DOHH2 (cell line): ENCODE results near the gene NPAS2.

ENCODE experiments used
- H3F3A ChIP-seq: fragments of 200-600 bp; sonication (generic), shearing (Covaris generic); 2 replicates; pipeline ENCODE4 v1.6.0; 2016; ENCODE audit warnings: antibody characterized with exemption, mild to moderate bottlenecking; ENCODE audit not compliant: control insufficient read depth, insufficient read depth
- H3K27ac ChIP-seq: fragments of 200-600 bp; sonication (generic); 2 replicates; pipeline ENCODE4 v1.5.1; 2014; ENCODE audit warnings: low read depth, mild to moderate bottlenecking, low read length, moderate library complexity
- H3K27me3 ChIP-seq: fragments of 200-600 bp; sonication (generic); 2 replicates; pipeline ENCODE4 v1.6.1; 2014; ENCODE audit warnings: mild to moderate bottlenecking, low read length, mixed read lengths; ENCODE audit not compliant: control insufficient read depth
- H3K36me3 ChIP-seq: fragments of 200-600 bp; sonication (generic); 2 replicates; pipeline ENCODE4 v1.6.1; 2014; ENCODE audit warnings: mild to moderate bottlenecking, low read length, moderate library complexity, mixed read lengths; ENCODE audit not compliant: control insufficient read depth
- H3K4me1 ChIP-seq: fragments of 200-600 bp; sonication (generic); 2 replicates; pipeline ENCODE4 v1.6.1; 2014; ENCODE audit warnings: mild to moderate bottlenecking, low read length, mixed read lengths; ENCODE audit not compliant: control insufficient read depth
- H3K4me2 ChIP-seq: fragments of 200-600 bp; sonication (generic); 2 replicates; pipeline ENCODE4 v1.6.0; 2014; ENCODE audit warnings: mild to moderate bottlenecking, low read length, moderate library complexity
- H3K4me3 ChIP-seq: fragments of 200-600 bp; sonication (generic); 2 replicates; pipeline ENCODE4 v1.5.1; 2014; ENCODE audit warnings: mild to moderate bottlenecking, low read length, mixed read lengths
- H3K79me2 ChIP-seq: fragments of 200-600 bp; sonication (generic); 2 replicates; pipeline ENCODE4 v1.6.1; 2014; ENCODE audit warnings: mild to moderate bottlenecking, low read length, mixed read lengths; ENCODE audit not compliant: control insufficient read depth
- H3K9me2 ChIP-seq: fragments of 200-600 bp; sonication (generic); replicated peaks from 2 replicates; pipeline ENCODE4 v1.6.1; 2014; ENCODE audit warnings: mild to moderate bottlenecking, low read length, mixed read lengths; ENCODE audit not compliant: control insufficient read depth
- H3K9me3 ChIP-seq: fragments of 200-600 bp; sonication (generic); 2 replicates; pipeline ENCODE4 v1.6.1; 2014; ENCODE audit warnings: antibody characterized with exemption, low read length, mixed read lengths; ENCODE audit not compliant: control insufficient read depth, insufficient read depth
- H4K20me1 ChIP-seq: fragments of 200-600 bp; sonication (generic); 2 replicates; pipeline ENCODE4 v1.6.0; 2014; ENCODE audit warnings: low read depth, mild to moderate bottlenecking, antibody characterized with exemption, low read length, moderate library complexity; ENCODE audit not compliant: control insufficient read depth, insufficient read depth
- EZH2phosphoT487 ChIP-seq: fragments of 200-600 bp; sonication (generic); IDR thresholded peaks from 2 replicates; pipeline ENCODE4 v1.6.1; 2017; ENCODE audit warnings: borderline replicate concordance, mild to moderate bottlenecking, antibody characterized with exemption, low read length, moderate library complexity, mixed read lengths
- TF ChIP-seq, protein P1 (sequence below): fragments of 200-600 bp; sonication (generic); IDR thresholded peaks from one replicate; pipeline ENCODE4 v1.5.1; 2014; ENCODE audit warnings: antibody characterized with exemption, mild to moderate bottlenecking, low read depth, low read length; ENCODE audit not compliant: poor library complexity, severe bottlenecking

NPAS2 gene

GRCh38 chr2:100939445-100939844 lies 119.5 kb downstream of the NPAS2 start:
- Histone ChIP-seq H3K27me3 (0 out of 2 replicates have a peak, but pooled peaks cover 3% of the 10 kb centered on the region), H4K20me1 (no peaks in the 10 kb centered on the region), H3K9me3 (no peaks in the 10 kb centered on the region), H3K4me2 (no peak overlapping the region), H3K4me1 (no peaks in the 10 kb centered on the region), H3K36me3 (no peaks in the 10 kb centered on the region), H3F3A (no peaks in the 10 kb centered on the region), H3K79me2 (no peaks in the 10 kb centered on the region), H3K27ac (no peak overlapping the region), H3K9me2 (no peaks in the 10 kb centered on the region), H3K4me3 (no peak overlapping the region)
- TF ChIP-seq EZH2phosphoT487 = no peak
- TF ChIP-seq, protein P1, sequence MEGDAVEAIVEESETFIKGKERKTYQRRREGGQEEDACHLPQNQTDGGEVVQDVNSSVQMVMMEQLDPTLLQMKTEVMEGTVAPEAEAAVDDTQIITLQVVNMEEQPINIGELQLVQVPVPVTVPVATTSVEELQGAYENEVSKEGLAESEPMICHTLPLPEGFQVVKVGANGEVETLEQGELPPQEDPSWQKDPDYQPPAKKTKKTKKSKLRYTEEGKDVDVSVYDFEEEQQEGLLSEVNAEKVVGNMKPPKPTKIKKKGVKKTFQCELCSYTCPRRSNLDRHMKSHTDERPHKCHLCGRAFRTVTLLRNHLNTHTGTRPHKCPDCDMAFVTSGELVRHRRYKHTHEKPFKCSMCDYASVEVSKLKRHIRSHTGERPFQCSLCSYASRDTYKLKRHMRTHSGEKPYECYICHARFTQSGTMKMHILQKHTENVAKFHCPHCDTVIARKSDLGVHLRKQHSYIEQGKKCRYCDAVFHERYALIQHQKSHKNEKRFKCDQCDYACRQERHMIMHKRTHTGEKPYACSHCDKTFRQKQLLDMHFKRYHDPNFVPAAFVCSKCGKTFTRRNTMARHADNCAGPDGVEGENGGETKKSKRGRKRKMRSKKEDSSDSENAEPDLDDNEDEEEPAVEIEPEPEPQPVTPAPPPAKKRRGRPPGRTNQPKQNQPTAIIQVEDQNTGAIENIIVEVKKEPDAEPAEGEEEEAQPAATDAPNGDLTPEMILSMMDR = no peak

DNA sequence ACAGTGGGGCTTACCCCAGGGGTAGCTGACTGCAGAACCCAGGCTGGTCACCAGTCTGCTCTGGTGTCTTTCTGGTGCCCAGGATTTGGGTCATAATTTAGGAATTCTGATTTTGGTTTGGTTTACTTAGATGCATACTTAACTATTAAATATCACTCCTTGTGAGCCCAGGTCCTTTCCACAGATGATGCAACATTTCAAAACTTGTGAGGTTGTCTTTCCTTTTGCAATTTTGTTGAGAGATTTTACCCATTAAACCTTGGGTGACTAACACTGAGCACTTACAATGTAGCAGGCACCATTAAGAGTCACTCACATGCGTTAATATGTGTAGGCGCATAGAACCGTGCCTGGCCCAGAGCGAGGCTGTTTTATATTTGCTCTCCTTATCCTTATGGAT lies 120.3 kb downstream of the NPAS2 start:
- Histone ChIP-seq H3K27me3 (0 out of 2 replicates have a peak, but pooled peaks cover 2% of the 10 kb centered on the region), H3K4me3 (no peak overlapping the region), H3K9me3 (no peaks in the 10 kb centered on the region), H4K20me1 (no peaks in the 10 kb centered on the region), H3K4me2 (no peak overlapping the region), H3K36me3 (no peaks in the 10 kb centered on the region), H3K79me2 (no peaks in the 10 kb centered on the region), H3K4me1 (no peaks in the 10 kb centered on the region), H3K9me2 (no peaks in the 10 kb centered on the region), H3F3A (no peaks in the 10 kb centered on the region), H3K27ac (no peak overlapping the region)
- TF ChIP-seq, protein P1 = no peak
- TF ChIP-seq EZH2phosphoT487 = no peak

DNA sequence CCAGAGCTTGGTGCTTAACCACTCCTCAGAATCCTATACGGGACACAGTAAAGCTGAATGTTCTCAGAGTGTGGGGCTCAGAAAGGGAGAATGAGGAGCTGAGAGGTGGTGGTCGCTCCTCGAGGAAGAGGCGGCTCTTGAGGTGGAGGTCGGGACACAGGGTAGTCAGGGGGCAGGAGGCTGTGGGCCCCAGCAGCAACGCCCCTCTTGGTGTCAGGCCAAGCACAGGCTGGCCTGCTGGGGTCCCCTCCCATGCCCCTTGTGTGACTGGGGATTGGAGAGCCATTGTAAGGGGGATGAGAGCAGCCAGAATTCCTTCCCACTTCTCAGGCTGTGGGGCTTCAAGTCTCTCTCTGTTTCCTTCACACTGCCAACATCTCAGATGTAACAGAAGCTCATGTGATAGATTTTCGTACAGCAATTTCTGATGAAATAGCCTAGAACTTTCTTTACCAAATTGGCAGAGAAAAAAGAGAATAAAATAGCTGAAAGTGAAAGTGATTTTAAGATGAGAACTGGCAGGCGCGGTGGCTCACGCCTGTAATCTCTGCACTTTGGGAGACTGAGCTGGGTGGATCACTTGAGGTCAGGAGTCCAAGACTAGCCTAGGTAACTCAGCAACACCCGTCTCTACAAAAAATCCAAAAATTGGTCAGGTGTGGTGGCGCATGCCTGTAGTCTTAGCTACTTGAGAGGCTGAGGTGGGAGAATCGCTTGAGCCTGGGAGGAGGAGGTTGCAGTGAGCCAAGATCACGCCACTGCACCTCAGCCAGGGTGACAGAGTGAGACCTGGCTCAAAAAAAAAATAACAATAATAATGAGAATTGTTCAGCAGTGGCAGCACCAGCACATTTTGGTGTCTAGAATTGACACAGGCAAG lies 121.1 kb downstream of the NPAS2 start:
- Histone ChIP-seq H4K20me1 (no peaks in the 10 kb centered on the region), H3K9me2 (no peaks in the 10 kb centered on the region), H3K9me3 (no peaks in the 10 kb centered on the region), H3K79me2 (no peaks in the 10 kb centered on the region), H3K4me2 (no peak overlapping the region), H3K27me3 (no peaks in the 10 kb centered on the region), H3K27ac (no peak overlapping the region), H3F3A (no peaks in the 10 kb centered on the region), H3K36me3 (no peaks in the 10 kb centered on the region), H3K4me3 (no peak overlapping the region), H3K4me1 (no peaks in the 10 kb centered on the region)
- TF ChIP-seq, protein P1 = no peak
- no peak for TF ChIP-seq EZH2phosphoT487
